ENCODE results near the gene OPCML.

OPCML gene

GRCh38 chr11:133058501-133058900 is 473.8 kb downstream of the OPCML start:
- DNase-seq: no peak

GRCh38 chr11:133053124-133053776 is 479.1 kb downstream of the OPCML start:
- no peak for DNase-seq

GRCh38 chr11:133052537-133052936 is 479.8 kb downstream of the OPCML start:
- DNase-seq: no peak

GRCh38 chr11:133049244-133050019 is 482.9 kb downstream of the OPCML start:
- DNase-seq: no peak

- DNase-seq: no peak
Measured at GRCh38 chr11:133048270-133048669, 484.0 kb downstream of the OPCML start.

- DNase-seq: no peak
Measured at GRCh38 chr11:133047771-133048115, 484.6 kb downstream of the OPCML start.

GRCh38 chr11:133047036-133047770 is 485.1 kb downstream of the OPCML start:
- no peak for DNase-seq

- no peak for DNase-seq
Measured at GRCh38 chr11:133046252-133046651, 486.0 kb downstream of the OPCML start.

GRCh38 chr11:133041928-133042882 is 490.1 kb downstream of the OPCML start:
- DNase-seq: no peak

GRCh38 chr11:133041181-133041580 is 491.1 kb downstream of the OPCML start:
- DNase-seq: no peak

GRCh38 chr11:133040289-133040900 is 491.9 kb downstream of the OPCML start:
- DNase-seq: no peak

- no peak for DNase-seq
Measured at GRCh38 chr11:133038850-133039249, 493.5 kb downstream of the OPCML start.

- DNase-seq: no peak
Measured at GRCh38 chr11:133034929-133035328, 497.4 kb downstream of the OPCML start.

- no peak for DNase-seq
Measured at GRCh38 chr11:133029107-133029506, 503.2 kb downstream of the OPCML start.

- DNase-seq: no peak
Measured at GRCh38 chr11:133026952-133027351, 505.3 kb downstream of the OPCML start.

- DNase-seq: no peak
Measured at GRCh38 chr11:133024301-133024700, 508.0 kb downstream of the OPCML start.

GRCh38 chr11:133023232-133023631 is 509.1 kb downstream of the OPCML start:
- DNase-seq: no peak

- DNase-seq: no peak
Measured at GRCh38 chr11:133021553-133021952, 510.7 kb downstream of the OPCML start.

- DNase-seq: no peak
Measured at GRCh38 chr11:133020372-133020714, 512.0 kb downstream of the OPCML start.

- DNase-seq: no peak
Measured at GRCh38 chr11:133019545-133020371, 512.5 kb downstream of the OPCML start.

GRCh38 chr11:133015457-133015856 is 516.8 kb downstream of the OPCML start:
- no peak for DNase-seq

Data from stimulated activated CD4-positive, alpha-beta T cell treated with anti-CD3 and anti-CD28 coated beads, Interleukin-1b, Interleukin-23, amount 100 ng/mL, for 48 hours (primary cell).